Heart left ventricle (tissue), 13 donors: ENCODE measurements around the gene TPX2.

Experiments
- CTCF ChIP-seq, 12 donors: fragments of 200-600 bp; sonication (generic) in 4 of 12; IDR thresholded peaks; one replicate each; pipeline versions ENCODE4 v1.5.0 to v1.8.0; 2018 to 2022; ENCODE audit warnings: antibody characterized with exemption in 12 of 12, mild to moderate bottlenecking in 5 of 12
- POLR2A ChIP-seq, 2 donors: fragments of 450-650 bp; IDR thresholded peaks; one replicate each; pipeline ENCODE4 v1.6.1; 2017; ENCODE audit warnings: antibody characterized with exemption in 2 of 2, mild to moderate bottlenecking in 2 of 2, moderate library complexity in 2 of 2
- donor health status: ischemic (EF 13 %, LVEDD 7.1; RV severe dilation, severe dysfunction).
- donor health status: DM: no; HTN: yes; CAD: no.
- donor health status: DM: no; HTN: no; CAD: no.
- donor health status: ischemic (EF 25% LVEDD 6.9; RV normal size, moderate dysfunction).
- donor health status: ischemic (EF 25% LVEDD 5.7; RV mildly dilated, moderate dysfunction).
- donor health status: ischemic (EF 35%, LVEDD 5.7; RV mildly dilated, moderate dysfunction).
- donor health status: nonischemic (EF 11% LVEDD 7.7; RV severe dilation, severe dysfunction).
- donor health status: DM: yes; HTN: yes; CAD: no.
- donor health status: PGD.
- donor health status: ischemic (EF 29% LVEDD 5.4; RV normal size, mild dysfunction).
- donor health status: nonischemic (EF 23%, LVEDD 6.1; RV moderate dilation, normal function).

DNA sequence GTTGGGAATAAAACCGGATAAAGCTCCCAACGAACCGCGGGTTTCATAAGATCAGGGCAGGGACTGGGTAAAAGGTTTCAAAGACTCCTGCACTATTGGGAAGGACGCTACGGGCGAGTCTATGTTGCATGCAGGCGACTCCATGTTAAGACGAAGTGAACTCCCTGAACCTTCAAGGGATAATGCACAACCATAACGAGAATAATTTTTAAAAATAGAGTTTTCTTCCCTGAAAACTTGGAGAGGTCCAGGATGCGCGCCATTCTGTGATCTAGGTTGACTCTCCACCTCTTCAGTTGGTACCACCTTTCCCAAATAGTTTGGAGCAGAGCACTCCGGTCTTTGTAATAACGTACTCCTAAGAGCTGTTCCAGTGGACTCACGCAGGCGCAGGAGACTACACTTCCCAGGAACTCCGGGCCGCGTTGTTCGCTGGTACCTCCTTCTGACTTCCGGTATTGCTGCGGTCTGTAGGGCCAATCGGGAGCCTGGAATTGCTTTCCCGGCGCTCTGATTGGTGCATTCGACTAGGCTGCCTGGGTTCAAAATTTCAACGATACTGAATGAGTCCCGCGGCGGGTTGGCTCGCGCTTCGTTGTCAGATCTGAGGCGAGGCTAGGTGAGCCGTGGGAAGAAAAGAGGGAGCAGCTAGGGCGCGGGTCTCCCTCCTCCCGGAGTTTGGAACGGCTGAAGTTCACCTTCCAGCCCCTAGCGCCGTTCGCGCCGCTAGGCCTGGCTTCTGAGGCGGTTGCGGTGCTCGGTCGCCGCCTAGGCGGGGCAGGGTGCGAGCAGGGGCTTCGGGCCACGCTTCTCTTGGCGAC lies at the start of gene TPX2:
- TF ChIP-seq POLR2A (IDR thresholded peaks at IDR 0.05), result peak in 1 of 2 donors; percentile 79
- peak in 3 of 12 donors; percentile 8 to 32 (median 11) for TF ChIP-seq CTCF (IDR thresholded peaks at IDR 0.05)
